Fibroblast of pulmonary artery (primary cell): ENCODE results near the gene RAB1B.

Experiments used
- DNase-seq: peaks from one replicate; pipeline ENCODE4 v3.0.0-alpha.2; 2010; ENCODE audit warnings: low read depth
- H3K4me3 ChIP-seq: replicated peaks from 2 replicates; pipeline ENCODE4 v1.5.1; 2011; ENCODE audit warnings: low read depth, mild to moderate bottlenecking, control low read depth, low read length, moderate library complexity
- CTCF ChIP-seq: IDR thresholded peaks from 2 replicates; pipeline ENCODE4 v1.5.1; 2011; ENCODE audit warnings: mild to moderate bottlenecking, control low read depth, low read length, inconsistent platforms; ENCODE audit errors: missing control alignments

RAB1B gene

GRCh38 chr11:66264914-66265313, 3.5 kb upstream of the RAB1B start:
- no peak overlapping the region for H3K4me3 ChIP-seq
- TF ChIP-seq CTCF = peak; percentile 26
- no peak for DNase-seq

- no peak overlapping the region for H3K4me3 ChIP-seq
- TF ChIP-seq CTCF = no peak
- no peak for DNase-seq
Observed at GRCh38 chr11:66265531-66266377, 2.7 kb upstream of the RAB1B start.

GRCh38 chr11:66266378-66267038, 1.9 kb upstream of the RAB1B start:
- no peak for DNase-seq
- peak overlapping the region; percentile 99 for H3K4me3 ChIP-seq
- no peak for TF ChIP-seq CTCF

- no peak for TF ChIP-seq CTCF
- DNase-seq = no peak
- peak overlapping the region; percentile 99 for H3K4me3 ChIP-seq
Observed at GRCh38 chr11:66267039-66267378, 1.4 kb upstream of the RAB1B start.

GRCh38 chr11:66267379-66268243, 828 bp upstream of the RAB1B start:
- peak; percentile 88 for DNase-seq
- H3K4me3 ChIP-seq = peak overlapping the region; percentile 99
- TF ChIP-seq CTCF = no peak

- peak; percentile 18 for DNase-seq
- peak overlapping the region; percentile 99 for H3K4me3 ChIP-seq
- peak; percentile 6 for TF ChIP-seq CTCF
Observed at GRCh38 chr11:66268952-66269905, 790 bp downstream of the RAB1B start.
